Neural progenitor cell (in vitro differentiated cells): ENCODE data around the gene DAPK2.

Experiments used
- EZH2 ChIP-seq: fragments of 200-600 bp; sonication (generic); IDR thresholded peaks from 2 replicates; pipeline ENCODE4 v1.6.1; 2017; ENCODE audit warnings: antibody characterized with exemption, mild to moderate bottlenecking, moderate library complexity
- EZH2phosphoT487 ChIP-seq: fragments of 200-600 bp; sonication (generic); IDR thresholded peaks from 2 replicates; pipeline ENCODE4 v1.6.1; 2017; ENCODE audit warnings: antibody characterized with exemption
- TF ChIP-seq, protein P1 (sequence below): fragments of 200-600 bp; sonication (generic); IDR thresholded peaks from 2 replicates; pipeline ENCODE4 v1.5.1; 2017; ENCODE audit warnings: antibody characterized with exemption, mild to moderate bottlenecking

DNA sequence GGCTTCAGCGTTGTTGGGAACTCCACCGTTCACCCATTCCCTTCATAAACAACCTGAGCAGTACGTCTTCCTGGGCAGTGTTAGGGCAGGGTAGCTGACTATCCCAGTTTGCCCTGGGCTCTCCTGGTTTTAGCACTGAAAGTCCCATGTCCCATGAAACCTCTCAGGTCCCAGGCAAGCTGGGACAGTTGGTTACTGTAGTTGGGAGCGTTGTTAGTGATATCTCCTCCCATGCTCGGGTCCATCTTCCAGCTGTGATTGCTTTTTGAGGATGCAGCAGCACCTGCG is 151.7 kb downstream of the DAPK2 start:
- TF ChIP-seq, protein P1, sequence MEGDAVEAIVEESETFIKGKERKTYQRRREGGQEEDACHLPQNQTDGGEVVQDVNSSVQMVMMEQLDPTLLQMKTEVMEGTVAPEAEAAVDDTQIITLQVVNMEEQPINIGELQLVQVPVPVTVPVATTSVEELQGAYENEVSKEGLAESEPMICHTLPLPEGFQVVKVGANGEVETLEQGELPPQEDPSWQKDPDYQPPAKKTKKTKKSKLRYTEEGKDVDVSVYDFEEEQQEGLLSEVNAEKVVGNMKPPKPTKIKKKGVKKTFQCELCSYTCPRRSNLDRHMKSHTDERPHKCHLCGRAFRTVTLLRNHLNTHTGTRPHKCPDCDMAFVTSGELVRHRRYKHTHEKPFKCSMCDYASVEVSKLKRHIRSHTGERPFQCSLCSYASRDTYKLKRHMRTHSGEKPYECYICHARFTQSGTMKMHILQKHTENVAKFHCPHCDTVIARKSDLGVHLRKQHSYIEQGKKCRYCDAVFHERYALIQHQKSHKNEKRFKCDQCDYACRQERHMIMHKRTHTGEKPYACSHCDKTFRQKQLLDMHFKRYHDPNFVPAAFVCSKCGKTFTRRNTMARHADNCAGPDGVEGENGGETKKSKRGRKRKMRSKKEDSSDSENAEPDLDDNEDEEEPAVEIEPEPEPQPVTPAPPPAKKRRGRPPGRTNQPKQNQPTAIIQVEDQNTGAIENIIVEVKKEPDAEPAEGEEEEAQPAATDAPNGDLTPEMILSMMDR = no peak
- TF ChIP-seq EZH2phosphoT487 (no peak), EZH2 (no peak)
